Karpas-422 (cell line): ENCODE results near the gene LPP. TPM values are rescaled to one million over a fixed set of nuclear protein-coding genes. Genes with fewer than 3 reads are reported as not detected.

Experiments
- DNase-seq: peaks from one replicate; pipeline ENCODE4 v3.0.0-alpha.2; 2015
- H2AFZ ChIP-seq: fragments of 200-600 bp; sonication (generic); 2 replicates; pipeline ENCODE4 v1.6.1; 2014; ENCODE audit warnings: antibody characterized with exemption, low read length, mixed read lengths
- H3K27ac ChIP-seq: fragments of 200-600 bp; sonication (generic); 2 replicates; pipeline ENCODE4 v1.5.1; 2014; ENCODE audit warnings: mild to moderate bottlenecking, low read length, moderate library complexity
- H3K27me3 ChIP-seq: fragments of 200-600 bp; sonication (generic); 2 replicates; pipeline ENCODE4 v1.6.1; 2014; ENCODE audit warnings: low read length, mixed read lengths
- H3K36me3 ChIP-seq: fragments of 200-600 bp; sonication (generic); 2 replicates; pipeline ENCODE4 v1.6.1; 2014; ENCODE audit warnings: low read length, mixed read lengths; ENCODE audit not compliant: insufficient read depth
- H3K4me1 ChIP-seq: fragments of 200-600 bp; sonication (generic); 2 replicates; pipeline ENCODE4 v1.6.1; 2014; ENCODE audit warnings: mild to moderate bottlenecking, low read length, mixed read lengths
- H3K4me2 ChIP-seq: fragments of 200-600 bp; sonication (generic); 2 replicates; pipeline ENCODE4 v1.6.1; 2014; ENCODE audit warnings: low read length, low read depth, mild to moderate bottlenecking; ENCODE audit not compliant: poor library complexity, severe bottlenecking
- H3K4me3 ChIP-seq: fragments of 200-600 bp; sonication (generic); 2 replicates; pipeline ENCODE4 v1.5.1; 2014; ENCODE audit warnings: mild to moderate bottlenecking, antibody characterized with exemption, low read length, mixed read lengths
- H3K79me2 ChIP-seq: fragments of 200-600 bp; sonication (generic); 2 replicates; pipeline ENCODE4 v1.6.1; 2014; ENCODE audit warnings: mild to moderate bottlenecking, low read length, mixed read lengths
- H3K9ac ChIP-seq: fragments of 200-600 bp; sonication (generic); 2 replicates; pipeline ENCODE4 v1.6.0; 2014; ENCODE audit warnings: low read length
- H3K9me2 ChIP-seq: fragments of 200-600 bp; sonication (generic), shearing (Covaris generic); replicated peaks from 2 replicates; pipeline ENCODE4 v1.6.0; 2014; ENCODE audit warnings: mild to moderate bottlenecking, low read length, moderate library complexity; ENCODE audit not compliant: insufficient read depth
- H3K9me3 ChIP-seq: fragments of 300-700, 200-600 bp; sonication (generic); 2 replicates; pipeline ENCODE4 v1.6.1; 2014; ENCODE audit warnings: low read length, mixed read lengths
- H4K20me1 ChIP-seq: fragments of 200-600 bp; sonication (generic); 2 replicates; pipeline ENCODE4 v1.6.1; 2014; ENCODE audit warnings: mild to moderate bottlenecking, antibody characterized with exemption, low read length, low read depth; ENCODE audit not compliant: insufficient read depth
- total RNA-seq: library from RNA; depleted of rRNA; stranded (reverse); fragments of >200 nt; shearing (Covaris generic); gene quantifications from 2 replicates; pipeline ENCODE4 v1.2.3, GENCODE V29; 2014; ENCODE audit warnings: low replicate concordance

The LPP gene
- total RNA-seq, 1 experiment from 2014 or later, result 88.5 TPM

GRCh38 chr3:188661806-188662205, 507.8 kb downstream of the LPP start:
- no peak for DNase-seq
- Histone ChIP-seq H3K4me1 (peaks cover 26% of the 10 kb centered on the region), H3K36me3 (no peaks in the 10 kb centered on the region), H3K9ac (no peak overlapping the region), H2AFZ (no peak overlapping the region), H3K27me3 (no peaks in the 10 kb centered on the region), H3K27ac (no peak overlapping the region), H4K20me1 (no peaks in the 10 kb centered on the region), H3K79me2 (no peaks in the 10 kb centered on the region), H3K9me3 (no peaks in the 10 kb centered on the region), H3K4me2 (no peak overlapping the region), H3K9me2 (no peaks in the 10 kb centered on the region), H3K4me3 (no peak overlapping the region)

- H3K4me1 ChIP-seq, result peaks cover 26% of the 10 kb centered on the region
- H3K4me2 ChIP-seq, result peak overlapping the region; percentile 20
- no peak overlapping the region for H3K4me3 ChIP-seq
- no peak overlapping the region for H3K27ac ChIP-seq
- no peak for DNase-seq
- no peaks in the 10 kb centered on the region for H3K9me3 ChIP-seq
- H3K27me3 ChIP-seq, result no peaks in the 10 kb centered on the region
- no peaks in the 10 kb centered on the region for H4K20me1 ChIP-seq
- H3K9ac ChIP-seq, result no peak overlapping the region
- H2AFZ ChIP-seq, result no peak overlapping the region
- H3K79me2 ChIP-seq, result no peaks in the 10 kb centered on the region
- no peaks in the 10 kb centered on the region for H3K9me2 ChIP-seq
- H3K36me3 ChIP-seq, result no peaks in the 10 kb centered on the region
Observed at GRCh38 chr3:188662214-188662613, 508.3 kb downstream of the LPP start.

- no peaks in the 10 kb centered on the region for H3K9me2 ChIP-seq
- H3K27me3 ChIP-seq, result no peaks in the 10 kb centered on the region
- H3K79me2 ChIP-seq, result no peaks in the 10 kb centered on the region
- no peak overlapping the region for H3K4me3 ChIP-seq
- no peak overlapping the region for H3K9ac ChIP-seq
- no peaks in the 10 kb centered on the region for H3K36me3 ChIP-seq
- H4K20me1 ChIP-seq, result no peaks in the 10 kb centered on the region
- no peak overlapping the region for H2AFZ ChIP-seq
- H3K4me2 ChIP-seq, result peak overlapping the region; percentile 20
- no peaks in the 10 kb centered on the region for H3K9me3 ChIP-seq
- H3K27ac ChIP-seq, result no peak overlapping the region
- DNase-seq, result no peak
- peaks cover 26% of the 10 kb centered on the region for H3K4me1 ChIP-seq
Observed at GRCh38 chr3:188662795-188663194, 508.8 kb downstream of the LPP start.

- H4K20me1 ChIP-seq, result no peaks in the 10 kb centered on the region
- no peak overlapping the region for H3K4me3 ChIP-seq
- no peaks in the 10 kb centered on the region for H3K79me2 ChIP-seq
- no peaks in the 10 kb centered on the region for H3K9me3 ChIP-seq
- DNase-seq, result no peak
- H3K9ac ChIP-seq, result no peak overlapping the region
- no peak overlapping the region for H3K27ac ChIP-seq
- H3K4me2 ChIP-seq, result no peak overlapping the region
- peaks cover 26% of the 10 kb centered on the region for H3K4me1 ChIP-seq
- no peak overlapping the region for H2AFZ ChIP-seq
- H3K27me3 ChIP-seq, result no peaks in the 10 kb centered on the region
- H3K9me2 ChIP-seq, result no peaks in the 10 kb centered on the region
- no peaks in the 10 kb centered on the region for H3K36me3 ChIP-seq
Observed at GRCh38 chr3:188663839-188664238, 509.9 kb downstream of the LPP start.

DNA sequence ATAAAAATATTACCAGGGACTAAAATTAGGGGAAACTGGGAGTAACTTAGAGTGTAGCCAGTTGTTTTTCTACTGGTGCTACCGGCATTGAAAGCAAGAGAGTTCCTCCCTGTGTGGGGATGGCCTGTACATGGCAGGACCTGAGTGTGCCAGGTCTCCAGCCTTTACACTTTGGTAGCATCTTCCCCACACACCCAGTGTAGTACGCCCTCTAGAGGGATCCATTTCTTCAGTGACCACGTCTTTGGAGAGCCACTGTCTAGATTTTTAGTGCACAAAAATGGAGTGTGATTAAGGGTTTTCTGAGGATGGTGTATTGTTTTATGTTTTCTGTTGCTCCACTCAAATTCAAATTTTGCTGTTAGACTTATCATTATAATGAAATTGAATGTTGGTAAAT, 510.8 kb downstream of the LPP start:
- Histone ChIP-seq H3K4me1 (peaks cover 26% of the 10 kb centered on the region), H3K27ac (no peak overlapping the region), H3K27me3 (no peaks in the 10 kb centered on the region), H3K9me3 (no peaks in the 10 kb centered on the region), H3K79me2 (no peaks in the 10 kb centered on the region), H3K9me2 (no peaks in the 10 kb centered on the region), H2AFZ (no peak overlapping the region), H3K9ac (no peak overlapping the region), H3K4me3 (no peak overlapping the region), H3K4me2 (no peak overlapping the region), H4K20me1 (no peaks in the 10 kb centered on the region), H3K36me3 (no peaks in the 10 kb centered on the region)
- peak; percentile 89 for DNase-seq

DNA sequence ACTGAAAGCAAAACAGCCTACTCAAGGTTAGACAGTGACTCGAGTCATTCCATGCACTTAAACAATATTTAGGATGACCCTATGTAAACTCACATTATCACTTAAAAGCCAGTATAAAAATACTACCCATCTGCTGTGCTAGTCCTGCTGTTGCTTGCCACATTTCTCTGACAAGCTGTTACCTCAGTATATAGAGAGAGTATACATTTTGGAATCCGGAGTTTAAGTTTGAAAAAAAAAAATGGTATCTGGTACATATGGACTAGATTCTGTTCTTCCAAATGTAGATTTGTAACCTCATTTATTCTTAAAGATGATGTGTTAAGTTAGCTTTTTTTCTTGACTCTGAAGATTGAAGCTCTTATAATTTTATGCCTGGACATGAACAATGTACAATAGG, 514.0 kb downstream of the LPP start:
- no peaks in the 10 kb centered on the region for H3K36me3 ChIP-seq
- H2AFZ ChIP-seq, result no peak overlapping the region
- no peaks in the 10 kb centered on the region for H4K20me1 ChIP-seq
- H3K9me3 ChIP-seq, result no peaks in the 10 kb centered on the region
- no peak overlapping the region for H3K4me3 ChIP-seq
- DNase-seq, result no peak
- no peaks in the 10 kb centered on the region for H3K27me3 ChIP-seq
- H3K27ac ChIP-seq, result no peak overlapping the region
- H3K9ac ChIP-seq, result no peak overlapping the region
- H3K79me2 ChIP-seq, result no peaks in the 10 kb centered on the region
- H3K4me2 ChIP-seq, result no peak overlapping the region
- no peaks in the 10 kb centered on the region for H3K9me2 ChIP-seq
- H3K4me1 ChIP-seq, result peaks cover 27% of the 10 kb centered on the region

DNA sequence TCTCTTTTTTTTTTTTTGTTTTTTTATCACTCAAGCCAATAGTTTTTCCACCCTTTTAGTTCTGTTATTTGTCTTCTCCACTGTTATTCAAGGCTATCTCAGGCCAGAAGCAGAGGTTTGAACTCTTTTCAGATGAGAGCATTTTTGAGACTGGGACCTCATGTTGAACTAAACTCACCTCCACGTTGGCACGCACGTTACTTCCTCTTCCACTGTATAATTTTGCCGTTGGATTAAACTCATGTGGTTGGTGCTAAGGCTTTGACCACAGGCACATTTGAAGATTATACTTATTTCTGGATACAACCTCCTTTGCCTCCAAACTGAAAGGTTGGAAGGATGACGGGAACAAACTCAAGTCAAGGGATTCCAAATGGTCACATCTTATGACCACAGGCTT, 516.5 kb downstream of the LPP start:
- DNase-seq, result no peak

DNA sequence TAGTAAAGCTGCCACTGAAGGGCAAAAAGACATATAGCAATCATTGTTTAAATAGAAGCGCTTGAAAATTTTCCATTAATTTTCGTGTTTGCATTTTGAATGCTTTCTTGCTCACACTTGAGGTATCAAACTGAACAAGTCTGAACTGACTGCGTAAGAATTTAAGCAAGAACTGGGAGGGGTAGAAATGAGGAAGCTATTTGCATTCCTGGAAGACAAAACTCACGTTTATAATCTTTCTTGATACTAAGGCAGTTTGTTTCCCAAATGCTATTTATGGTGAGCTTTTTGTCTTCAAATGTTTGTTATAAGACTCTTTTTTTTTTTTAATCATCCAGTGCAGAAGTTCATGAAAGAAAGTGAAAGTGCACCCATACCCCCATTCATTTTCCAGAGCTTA, 518.0 kb downstream of the LPP start:
- H3K4me2 ChIP-seq, result peak overlapping the region; percentile 2
- no peak overlapping the region for H2AFZ ChIP-seq
- H3K27ac ChIP-seq, result no peak overlapping the region
- no peaks in the 10 kb centered on the region for H3K9me3 ChIP-seq
- no peaks in the 10 kb centered on the region for H4K20me1 ChIP-seq
- H3K9ac ChIP-seq, result no peak overlapping the region
- H3K79me2 ChIP-seq, result no peaks in the 10 kb centered on the region
- H3K36me3 ChIP-seq, result no peaks in the 10 kb centered on the region; the same call in 1 of the 2 replicates
- DNase-seq, result no peak
- peaks cover 14% of the 10 kb centered on the region for H3K4me1 ChIP-seq
- no peaks in the 10 kb centered on the region for H3K9me2 ChIP-seq
- no peak overlapping the region for H3K4me3 ChIP-seq
- H3K27me3 ChIP-seq, result no peaks in the 10 kb centered on the region

More for the DNA sequence above, 516.5 kb downstream of the LPP start:
- Histone ChIP-seq H3K36me3 (no peaks in the 10 kb centered on the region), H3K4me3 (no peak overlapping the region), H3K4me2 (no peak overlapping the region), H2AFZ (no peak overlapping the region), H3K9me2 (no peaks in the 10 kb centered on the region), H3K27ac (no peak overlapping the region), H4K20me1 (no peaks in the 10 kb centered on the region), H3K27me3 (no peaks in the 10 kb centered on the region), H3K9me3 (no peaks in the 10 kb centered on the region), H3K9ac (no peak overlapping the region), H3K4me1 (peaks cover 14% of the 10 kb centered on the region), H3K79me2 (no peaks in the 10 kb centered on the region)

GRCh38 chr3:188672840-188673239, 518.9 kb downstream of the LPP start:
- Histone ChIP-seq H3K9ac (no peak overlapping the region), H3K36me3 (no peaks in the 10 kb centered on the region; the same call in 1 of the 2 replicates), H3K27ac (no peak overlapping the region), H3K4me2 (no peak overlapping the region), H3K79me2 (no peaks in the 10 kb centered on the region), H4K20me1 (no peaks in the 10 kb centered on the region), H2AFZ (no peak overlapping the region), H3K9me3 (no peaks in the 10 kb centered on the region), H3K27me3 (no peaks in the 10 kb centered on the region), H3K4me3 (no peak overlapping the region), H3K9me2 (no peaks in the 10 kb centered on the region), H3K4me1 (peaks cover 14% of the 10 kb centered on the region)
- no peak for DNase-seq
